ENCODE data around the gene ALPL.
"Not testable (repeated sequence)": the region's sequence is repeated elsewhere in the genome, so short reads cannot be mapped to it uniquely, and the experiment has no call there.

The ALPL gene

DNA sequence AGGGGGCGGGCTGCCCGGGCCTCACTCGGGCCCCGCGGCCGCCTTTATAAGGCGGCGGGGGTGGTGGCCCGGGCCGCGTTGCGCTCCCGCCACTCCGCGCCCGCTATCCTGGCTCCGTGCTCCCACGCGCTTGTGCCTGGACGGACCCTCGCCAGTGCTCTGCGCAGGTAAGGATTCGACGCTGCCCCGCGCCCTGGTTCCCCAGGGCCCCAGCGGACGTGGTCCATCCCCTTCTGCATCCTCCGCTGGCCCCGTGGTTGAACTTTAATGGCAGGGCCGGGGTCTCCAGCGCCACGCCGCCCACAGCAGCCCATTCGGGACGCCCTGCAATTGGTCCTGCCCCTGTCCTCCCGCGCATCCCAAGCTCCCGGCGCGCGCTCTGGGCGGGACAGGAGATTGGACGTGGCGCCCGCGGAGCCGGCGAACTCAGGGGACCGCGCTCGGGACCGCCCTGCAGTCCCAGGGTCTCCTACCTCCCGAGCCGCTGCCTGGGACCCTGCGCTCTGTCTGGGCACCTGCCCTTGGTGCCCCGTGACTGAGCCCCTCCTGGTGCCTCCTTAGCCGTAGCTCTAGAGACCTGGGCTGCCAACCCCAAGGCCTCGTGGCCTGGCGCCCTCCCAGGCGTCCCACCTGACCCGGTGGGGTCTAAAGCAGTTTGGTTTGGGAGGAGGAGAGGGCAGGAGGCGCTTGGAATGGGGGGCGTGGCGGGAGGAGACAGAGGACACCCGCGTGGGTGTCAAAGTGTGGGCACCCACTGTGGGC, at the start of gene ALPL:
Gene ALPL (plus strand): TSS at position 73 of the 762 bp plus-strand sequence. CDS start 44,659 bp downstream, outside the sequence.
- DNase-seq (ENCODE audit: extremely low read depth in 1 of 2, low read depth in 1 of 2) = no peak

DNA sequence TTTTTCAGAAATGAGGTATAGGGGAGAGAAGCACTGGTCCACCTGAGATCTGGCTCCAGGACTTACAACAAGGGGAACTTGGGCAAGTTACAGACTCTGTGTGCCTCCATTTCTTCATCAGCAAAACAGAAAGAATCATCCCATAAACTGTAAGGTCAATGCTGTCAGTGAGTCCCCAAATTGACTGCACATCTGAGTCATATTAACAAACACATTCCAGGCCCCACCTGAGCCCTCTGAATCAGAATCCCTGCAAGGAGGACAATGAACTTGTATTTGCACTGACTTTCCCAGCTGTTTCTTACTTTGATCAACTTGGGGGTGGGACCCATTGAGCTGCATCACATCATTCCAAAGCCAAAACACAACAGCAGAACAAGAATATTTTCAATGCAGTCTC, 44.1 kb upstream of the ALPL start:
- DNase-seq (ENCODE audit: extremely low read depth in 1 of 2, low read depth in 1 of 2) = not testable (repeated sequence)

DNA sequence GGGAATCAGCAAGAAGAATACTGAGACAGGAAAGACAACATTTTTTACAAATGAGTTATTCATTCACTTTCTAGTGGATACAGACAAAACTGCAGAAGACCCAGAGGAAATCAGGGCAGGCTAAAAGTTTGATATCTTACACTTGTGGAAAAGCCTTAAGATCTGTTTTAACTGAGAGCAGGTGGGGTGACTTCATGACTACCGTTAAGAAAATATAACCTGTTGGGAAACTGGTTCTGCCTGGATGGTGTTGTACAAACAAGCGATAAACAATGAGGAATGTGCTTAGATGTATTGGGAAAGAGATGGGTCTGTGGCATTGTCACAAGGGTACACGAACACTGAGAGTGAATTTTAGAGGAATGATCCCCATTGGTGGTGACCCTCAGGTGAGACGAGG, 41.3 kb upstream of the ALPL start:
- DNase-seq (ENCODE audit: extremely low read depth in 1 of 2, low read depth in 1 of 2) = not testable (repeated sequence)

DNA sequence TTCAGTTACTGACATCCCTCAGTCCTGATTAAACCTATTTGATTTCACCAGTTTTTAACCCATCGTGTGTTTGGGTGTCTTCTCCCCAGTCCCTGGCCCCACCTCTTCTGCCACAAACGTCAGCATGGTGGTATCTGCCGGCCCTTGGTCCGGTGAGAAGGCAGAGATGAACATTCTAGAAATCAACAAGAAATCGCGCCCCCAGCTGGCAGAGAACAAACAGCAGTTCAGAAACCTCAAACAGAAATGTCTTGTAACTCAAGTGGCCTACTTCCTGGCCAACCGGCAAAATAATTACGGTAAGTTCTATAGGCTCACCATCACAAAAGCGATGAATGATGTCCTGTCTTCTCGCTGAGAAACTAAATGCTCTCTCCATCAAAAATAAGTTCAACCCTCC, 40.6 kb upstream of the ALPL start:
- peak; percentile 2 to 11 for DNase-seq (ENCODE audit: extremely low read depth in 1 of 2, low read depth in 1 of 2)

DNA sequence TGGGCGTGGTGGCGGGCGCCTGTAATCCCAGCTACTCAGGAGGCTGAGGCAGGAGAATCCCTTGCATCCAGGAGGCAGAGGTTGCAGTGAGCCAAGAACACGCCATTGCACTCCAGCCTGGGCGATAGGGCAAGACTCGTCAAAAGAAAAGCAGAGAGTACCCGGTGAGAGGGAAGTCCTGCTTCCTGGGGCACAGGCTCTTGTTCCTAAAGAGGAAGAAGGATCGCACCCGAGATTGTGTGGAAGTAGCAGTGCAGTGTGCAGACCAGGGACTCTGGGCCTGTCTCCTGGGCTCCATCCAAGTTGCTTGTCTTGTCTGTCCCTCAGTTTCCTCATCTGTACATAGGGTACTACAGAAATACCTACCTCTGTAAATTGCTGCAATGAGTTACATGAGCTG, 39.6 kb upstream of the ALPL start:
- no peak for DNase-seq (ENCODE audit: extremely low read depth in 1 of 2, low read depth in 1 of 2)

DNA sequence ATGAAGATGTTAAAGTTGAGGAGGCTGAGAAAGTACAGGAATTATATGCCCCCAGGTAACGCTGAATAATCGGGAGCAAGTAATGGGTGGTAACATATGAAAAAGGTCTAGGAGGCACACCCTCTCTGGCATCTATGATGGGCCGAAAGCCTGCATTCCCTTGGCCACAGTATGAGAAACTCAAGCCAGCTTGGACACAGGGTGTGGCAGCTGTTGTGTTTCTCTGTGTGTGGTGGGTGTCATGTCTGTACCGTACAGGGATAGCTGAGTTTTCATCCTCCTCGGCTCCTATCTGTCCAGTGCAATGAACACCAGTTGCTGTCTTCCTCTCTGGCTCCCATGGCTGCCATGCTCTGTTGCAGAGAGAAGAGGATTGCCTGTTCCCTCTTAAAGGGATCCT, 36.4 kb upstream of the ALPL start:
- no peak for DNase-seq (ENCODE audit: extremely low read depth in 1 of 2, low read depth in 1 of 2)

DNA sequence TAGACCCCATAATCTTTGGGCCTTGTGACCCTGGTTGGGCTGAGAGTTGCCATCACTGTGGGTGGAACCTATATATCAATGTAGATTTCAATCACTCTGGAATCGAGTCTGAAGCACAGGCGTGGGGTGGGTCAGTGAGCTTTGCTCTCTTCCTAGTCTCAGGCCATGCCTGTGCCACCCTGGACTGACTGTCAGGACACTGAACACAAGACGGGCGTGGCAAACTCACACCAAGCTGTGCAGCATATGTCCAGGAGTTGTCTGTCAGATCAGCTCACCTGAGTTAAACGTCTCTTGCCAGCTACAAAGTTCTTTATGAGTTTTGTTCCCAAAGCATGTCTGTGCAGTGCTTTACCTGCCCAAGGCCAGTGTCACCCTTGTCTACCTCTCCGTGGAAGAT, 30.9 kb upstream of the ALPL start:
- DNase-seq (ENCODE audit: extremely low read depth in 1 of 2, low read depth in 1 of 2) = no peak

DNA sequence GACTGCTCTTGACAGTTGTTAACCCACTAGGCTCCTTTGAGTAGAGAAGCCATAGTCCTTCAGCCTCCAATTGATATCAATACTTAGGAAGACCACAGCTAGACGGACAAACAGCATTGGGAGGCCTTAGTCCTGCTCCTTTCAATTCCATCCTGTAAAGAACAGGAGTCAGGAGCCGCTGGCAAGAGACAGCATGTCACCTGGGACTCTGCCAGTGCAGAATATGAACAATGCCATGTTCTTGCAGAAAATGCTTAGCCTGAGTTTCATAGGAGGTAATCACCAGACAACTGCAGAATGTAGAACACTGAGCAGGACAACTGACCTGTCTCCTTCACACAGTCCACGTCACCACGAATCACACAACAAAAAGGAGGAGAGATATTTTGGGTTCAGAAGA, 25.3 kb upstream of the ALPL start:
- DNase-seq (ENCODE audit: extremely low read depth in 1 of 2, low read depth in 1 of 2) = not testable (repeated sequence)

DNA sequence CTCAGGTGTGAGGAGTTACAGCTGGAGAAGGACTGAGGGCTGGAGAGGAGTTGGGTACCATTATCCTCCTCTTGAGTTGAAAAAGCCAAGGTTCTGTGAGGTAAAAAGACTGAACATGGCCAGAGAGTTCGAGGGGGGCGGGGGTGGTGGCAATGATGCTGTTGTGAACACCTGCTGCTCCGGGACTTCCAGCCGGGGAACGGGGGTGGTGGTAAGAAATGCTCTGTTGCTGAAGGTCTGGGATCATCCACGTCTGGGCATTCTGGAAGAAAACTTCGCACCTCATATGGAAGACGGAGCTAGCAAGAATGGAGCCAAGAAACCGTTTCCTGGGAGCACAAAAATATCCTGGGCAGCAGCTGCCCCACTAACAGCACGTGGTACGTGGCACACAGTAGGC, 20.1 kb upstream of the ALPL start:
- DNase-seq (ENCODE audit: extremely low read depth in 1 of 2, low read depth in 1 of 2) = no peak

DNA sequence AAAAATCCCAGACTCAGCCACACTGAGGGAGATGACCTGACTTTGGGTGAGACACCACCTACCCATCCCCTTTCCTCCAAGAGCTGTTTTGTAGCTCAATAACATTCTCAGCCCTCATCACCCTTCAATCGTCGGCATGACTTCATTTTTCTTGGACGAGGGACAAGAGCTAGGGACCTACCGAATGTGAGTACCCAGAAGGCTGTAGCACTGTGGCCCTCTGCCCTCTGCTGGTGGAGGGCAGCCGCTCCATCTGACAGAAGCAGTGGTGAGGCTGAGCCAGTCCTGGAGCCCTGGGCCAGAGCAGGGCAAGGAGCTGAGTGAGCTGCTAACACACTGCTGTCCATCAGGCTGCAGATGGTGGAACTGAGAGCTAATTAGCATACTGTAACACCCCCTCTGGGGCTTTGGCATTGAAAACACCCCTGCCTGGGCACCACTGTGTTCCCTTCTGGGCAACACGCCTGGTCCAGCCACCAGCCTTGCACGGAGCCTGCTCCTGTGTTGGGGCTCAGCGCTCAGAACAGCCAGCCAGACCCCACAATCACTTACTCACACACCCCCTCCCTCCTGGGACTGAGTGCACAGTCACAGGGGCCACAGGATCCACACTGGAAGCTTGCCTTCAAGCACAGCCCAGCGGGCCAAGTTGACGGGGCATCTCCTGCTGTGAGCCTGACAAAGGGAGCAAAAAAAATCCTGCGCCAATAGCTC, 18.3 kb upstream of the ALPL start:
- DNase-seq (ENCODE audit: extremely low read depth in 1 of 2, low read depth in 1 of 2) = peak in 1 of 2 donors; percentile 12

DNA sequence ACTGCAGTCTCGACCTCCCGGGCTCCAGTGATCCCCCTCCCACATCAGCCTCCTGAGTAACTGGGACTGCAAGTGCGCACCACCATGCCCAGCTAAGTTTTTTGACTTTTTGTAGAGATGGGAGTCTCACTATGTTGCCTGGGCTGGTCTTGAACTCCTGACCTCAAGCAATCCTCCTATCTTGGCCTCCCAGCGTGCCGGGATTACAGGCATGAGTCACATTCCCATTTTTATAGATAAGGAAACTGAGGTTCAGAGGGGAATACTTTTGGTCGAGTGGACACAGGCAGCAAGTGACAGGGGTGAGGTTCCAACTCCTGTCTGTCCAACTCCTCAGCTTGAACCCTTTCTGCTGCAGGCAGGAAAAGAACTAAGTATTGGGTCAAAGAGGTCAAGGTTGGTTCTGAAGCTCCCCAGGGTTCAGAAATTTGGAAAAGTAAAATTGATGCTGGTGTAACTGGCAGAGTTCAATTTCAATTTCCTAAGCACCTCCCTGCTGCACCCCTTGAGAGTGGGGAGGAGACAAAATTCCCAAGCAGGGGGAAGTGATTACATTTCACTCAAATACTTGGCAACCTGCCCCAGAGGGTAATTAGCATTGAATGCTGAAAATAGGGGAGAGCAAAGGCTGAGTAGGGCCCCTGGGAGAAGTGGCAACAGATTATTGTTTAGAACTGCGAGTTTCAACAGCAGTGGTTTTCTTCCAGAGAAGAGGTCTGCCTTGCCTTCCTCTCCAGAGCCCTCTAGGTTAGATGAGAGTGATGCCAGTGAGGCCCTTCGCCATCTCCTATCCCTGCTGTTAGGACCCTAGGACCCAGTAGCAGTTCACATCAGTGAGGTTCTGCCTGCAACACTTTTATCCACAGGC, 17.5 kb upstream of the ALPL start:
- DNase-seq (ENCODE audit: extremely low read depth in 1 of 2, low read depth in 1 of 2) = no peak

DNA sequence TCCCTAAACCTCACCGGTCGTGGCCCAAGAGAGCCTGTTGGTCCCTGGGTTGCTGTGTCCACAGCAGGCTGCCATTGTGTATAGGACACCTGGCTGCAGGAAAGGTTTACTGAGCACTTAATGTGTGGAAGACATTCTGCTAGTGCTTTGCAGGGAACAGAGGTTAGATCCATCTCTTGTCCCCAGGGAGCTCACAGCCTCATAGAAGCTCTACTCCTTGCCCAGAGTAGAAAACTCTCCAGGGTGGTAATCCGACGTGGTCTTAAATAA, 16.9 kb upstream of the ALPL start:
- no peak for DNase-seq (ENCODE audit: extremely low read depth in 1 of 2, low read depth in 1 of 2)

DNA sequence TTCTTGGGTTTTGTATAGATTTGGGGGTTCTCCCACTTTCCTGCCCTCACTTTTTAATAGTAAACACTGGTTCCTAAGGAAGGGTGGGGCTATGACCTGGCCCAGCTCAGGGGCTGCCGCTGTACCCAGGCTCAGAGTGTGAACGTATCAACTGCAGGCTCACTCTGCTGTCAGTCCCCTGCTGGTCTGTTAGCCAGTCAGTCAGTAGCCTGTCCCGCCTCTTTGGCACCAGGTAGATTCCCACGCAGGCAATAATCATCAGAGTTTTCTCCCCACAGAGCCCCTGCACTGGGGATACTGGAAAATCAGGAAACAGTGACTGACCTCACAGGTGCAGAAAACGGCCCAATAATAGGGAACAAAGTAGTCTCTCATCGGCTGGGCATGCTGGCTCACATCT, 15.0 kb upstream of the ALPL start:
- no peak for DNase-seq (ENCODE audit: extremely low read depth in 1 of 2, low read depth in 1 of 2)

DNA sequence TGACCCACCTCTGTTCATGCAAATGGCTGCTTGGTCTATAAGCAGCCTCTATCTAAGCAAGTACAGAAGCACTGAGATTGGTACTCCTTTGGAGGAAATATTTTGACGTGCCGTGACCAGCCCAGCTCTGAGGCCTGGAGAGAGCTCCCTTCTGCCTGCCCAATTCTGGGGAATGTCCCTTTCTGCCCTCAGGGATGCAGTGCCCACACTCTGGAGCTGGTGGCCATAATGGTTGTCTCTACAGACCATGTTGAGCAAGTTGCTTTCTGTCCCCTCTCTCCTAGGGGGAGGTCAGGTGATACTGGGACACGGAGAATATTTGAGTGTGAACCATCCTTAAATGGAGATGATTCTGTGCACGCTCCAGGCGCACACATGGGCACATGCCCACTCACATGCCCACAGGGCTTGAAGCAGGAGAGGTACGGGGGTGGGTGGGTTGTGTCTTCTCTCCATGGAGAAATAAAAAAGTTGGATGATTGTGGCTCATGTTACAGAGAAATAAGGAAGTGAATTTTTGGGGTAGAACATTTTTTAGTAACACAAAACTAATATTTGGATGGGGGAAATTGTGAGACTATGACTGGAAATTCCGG, 13.9 kb upstream of the ALPL start:
- DNase-seq (ENCODE audit: extremely low read depth in 1 of 2, low read depth in 1 of 2) = no peak

DNA sequence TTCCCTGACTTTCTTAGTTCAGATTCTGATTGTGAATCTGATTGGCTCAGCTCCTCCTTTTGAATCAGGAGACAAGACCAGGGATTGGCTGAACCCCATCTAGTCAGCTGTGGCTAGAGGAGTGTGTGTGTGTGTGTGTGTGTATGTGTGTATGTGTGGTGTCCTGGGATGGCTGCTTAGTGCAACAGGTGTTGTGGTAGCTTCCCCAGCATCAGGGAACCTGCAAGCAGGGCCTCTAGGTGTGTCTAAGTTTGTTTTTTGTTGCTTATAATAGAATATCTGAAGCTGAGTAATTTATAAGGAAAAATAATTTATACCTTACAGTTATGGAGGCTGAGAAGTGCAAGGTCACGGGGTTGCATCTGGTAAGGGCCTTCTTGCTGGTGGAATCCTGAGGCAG, 13.2 kb upstream of the ALPL start:
- DNase-seq (ENCODE audit: extremely low read depth in 1 of 2, low read depth in 1 of 2) = no peak

DNA sequence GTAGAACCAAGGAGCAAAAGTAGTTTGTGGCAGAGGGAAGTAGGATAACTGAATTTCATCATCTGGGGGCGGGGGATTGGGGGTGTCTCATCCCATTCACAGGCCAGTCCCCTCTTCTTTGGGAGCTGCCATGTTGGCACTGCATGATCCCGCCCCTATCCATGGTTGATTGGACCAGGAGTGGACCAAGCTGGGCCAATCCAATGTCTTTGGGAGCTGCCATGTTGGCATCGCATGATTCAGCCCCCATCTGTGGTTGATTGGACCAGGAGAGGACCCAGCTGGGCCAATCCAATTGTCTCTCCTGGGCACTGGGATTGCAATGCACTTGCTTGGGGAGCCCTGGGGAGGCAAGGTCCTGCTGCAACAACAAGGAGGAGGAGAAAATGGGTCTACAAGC, 12.3 kb upstream of the ALPL start:
- DNase-seq (ENCODE audit: extremely low read depth in 1 of 2, low read depth in 1 of 2) = no peak

DNA sequence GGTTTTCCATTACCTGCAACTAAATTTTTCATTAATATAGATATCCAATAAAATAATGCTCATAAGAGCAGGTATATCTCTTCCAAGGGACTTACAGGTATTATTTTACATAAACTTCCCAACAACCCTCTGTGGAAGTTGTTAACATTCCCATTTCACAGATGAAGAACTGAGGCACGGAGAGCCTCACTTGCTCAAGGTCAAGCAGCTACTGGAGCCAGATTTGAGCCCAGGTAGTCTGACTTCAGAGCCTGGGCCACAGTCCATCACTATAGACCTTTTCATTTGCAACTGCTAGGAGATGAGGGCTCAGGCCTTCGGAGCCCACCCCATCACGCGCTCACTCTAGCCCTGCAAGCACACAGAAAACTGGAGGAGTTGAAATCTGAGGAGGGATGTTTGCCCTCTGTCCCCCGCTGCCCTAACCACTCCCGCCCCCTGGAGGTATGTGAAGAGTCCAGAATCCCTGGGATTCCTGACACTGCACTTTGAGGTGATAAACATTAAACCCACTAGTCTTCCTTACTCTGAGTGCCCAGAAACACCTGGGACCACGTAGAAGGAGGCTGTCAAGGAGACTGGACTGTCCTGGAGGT, 11.7 kb upstream of the ALPL start:
- DNase-seq (ENCODE audit: extremely low read depth in 1 of 2, low read depth in 1 of 2) = no peak

DNA sequence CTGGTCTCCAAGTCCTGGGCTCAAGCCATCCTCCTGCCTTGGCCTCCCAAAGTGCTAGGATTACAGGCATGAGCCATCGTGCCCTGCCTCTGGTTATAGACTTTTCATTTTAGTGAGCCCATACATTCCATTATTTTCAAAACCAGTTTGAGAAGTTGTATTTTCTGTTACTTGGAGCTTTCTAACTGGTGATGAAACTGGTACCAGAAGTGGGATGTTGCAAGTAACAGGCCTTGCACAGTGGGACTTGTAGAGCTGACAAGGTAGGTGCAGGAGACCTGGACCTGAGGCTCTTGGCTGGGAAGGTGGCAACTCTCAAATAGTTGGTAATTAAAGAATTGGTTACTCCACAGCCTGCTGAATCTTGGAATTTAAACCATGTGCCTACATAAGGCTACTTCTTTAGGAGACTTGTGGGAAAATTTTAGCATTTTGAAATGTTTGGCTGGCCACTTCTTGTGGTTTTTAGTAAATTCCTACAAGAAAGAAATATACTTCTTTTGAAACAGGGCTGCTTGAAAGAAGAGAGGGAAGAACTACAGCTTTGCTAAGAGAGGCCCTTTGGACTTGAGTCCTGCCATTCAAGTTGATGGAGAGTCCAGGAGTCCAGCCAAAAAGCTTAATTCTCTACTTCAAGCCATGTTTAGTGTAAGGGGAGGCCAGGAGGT, 9.8 kb upstream of the ALPL start:
- DNase-seq (ENCODE audit: extremely low read depth in 1 of 2, low read depth in 1 of 2) = no peak

DNA sequence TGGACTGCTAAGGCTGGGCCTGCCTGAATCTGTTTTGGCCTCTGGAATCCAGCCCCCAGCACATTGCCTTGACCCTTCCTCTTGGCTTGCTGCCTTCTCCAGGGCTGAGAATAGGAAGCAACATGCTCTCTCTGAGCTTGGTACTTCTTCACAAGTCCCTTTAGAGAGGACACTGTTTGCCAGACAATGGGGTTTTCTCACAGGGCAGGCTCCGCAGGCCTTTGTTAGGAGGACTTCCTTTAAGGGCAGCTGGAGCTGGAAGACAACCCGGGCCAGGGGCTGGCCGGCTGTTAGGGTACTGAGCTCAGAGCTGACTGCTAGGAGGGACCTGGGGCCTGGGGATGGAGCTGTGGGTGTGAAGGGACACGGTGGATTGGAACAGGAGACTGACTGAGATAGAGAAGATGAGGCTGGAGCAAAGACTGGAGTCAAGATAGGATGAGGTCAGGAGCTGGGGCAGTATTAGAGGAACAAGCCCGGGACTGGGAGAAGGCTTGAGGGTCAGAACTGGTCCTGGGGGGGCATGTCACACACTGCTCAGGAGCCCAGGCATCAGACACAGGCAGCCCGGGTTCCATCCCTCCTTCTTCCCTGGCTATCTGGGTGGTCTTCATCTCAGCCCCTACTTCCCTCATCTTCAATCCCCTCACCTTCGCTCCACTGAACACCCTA, 5.4 kb upstream of the ALPL start:
- no peak for DNase-seq (ENCODE audit: extremely low read depth in 1 of 2, low read depth in 1 of 2)

DNA sequence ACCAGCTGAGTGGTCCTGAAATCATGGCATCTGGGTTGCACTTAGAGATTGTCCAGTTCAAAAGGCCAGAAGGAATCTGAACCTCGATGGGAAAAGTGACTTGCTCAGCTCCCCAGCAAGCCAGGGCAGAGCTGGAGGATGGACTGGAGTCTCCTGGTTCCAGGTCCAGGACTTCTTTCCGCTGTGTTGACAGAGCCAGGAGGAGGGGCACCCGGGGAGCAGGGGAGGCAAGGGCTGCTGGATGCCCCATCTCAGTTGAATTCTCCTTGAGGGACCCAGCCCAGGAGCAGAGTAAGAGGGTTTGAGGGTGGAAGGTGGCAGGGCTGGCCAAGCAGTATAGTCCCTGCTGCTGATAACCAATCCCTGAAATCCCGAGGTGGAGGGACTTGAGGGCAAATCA, 2.4 kb upstream of the ALPL start:
- DNase-seq (ENCODE audit: extremely low read depth in 1 of 2, low read depth in 1 of 2) = no peak
